ENCODE data around the gene SEC11A.
A peak's percentile ranks its signal among the peaks of the same experiment; 100 is the strongest.
"Not testable (repeated sequence)": the region's sequence is repeated elsewhere in the genome, so short reads cannot be mapped to it uniquely, and the experiment has no call there.

The SEC11A gene

DNA sequence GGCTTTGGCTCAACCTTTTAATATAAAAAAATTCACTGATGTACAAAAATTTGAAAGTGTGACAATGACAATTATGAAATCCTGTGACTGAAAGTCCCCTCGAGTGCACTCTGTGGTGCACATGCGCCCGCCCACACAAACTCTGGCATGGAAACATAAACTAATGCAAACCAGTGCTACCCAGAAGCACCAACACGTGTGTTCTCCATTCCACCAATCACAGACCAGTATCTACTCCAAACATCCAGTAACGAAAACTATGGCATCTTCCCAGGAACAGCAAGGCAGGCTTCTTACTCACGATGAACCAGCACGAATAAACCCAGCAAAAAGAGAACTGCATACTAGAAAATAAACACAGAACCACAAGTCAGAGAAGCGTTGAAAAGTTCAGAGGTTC lies 46.2 kb downstream of the SEC11A start:
- no peak for DNase-seq

DNA sequence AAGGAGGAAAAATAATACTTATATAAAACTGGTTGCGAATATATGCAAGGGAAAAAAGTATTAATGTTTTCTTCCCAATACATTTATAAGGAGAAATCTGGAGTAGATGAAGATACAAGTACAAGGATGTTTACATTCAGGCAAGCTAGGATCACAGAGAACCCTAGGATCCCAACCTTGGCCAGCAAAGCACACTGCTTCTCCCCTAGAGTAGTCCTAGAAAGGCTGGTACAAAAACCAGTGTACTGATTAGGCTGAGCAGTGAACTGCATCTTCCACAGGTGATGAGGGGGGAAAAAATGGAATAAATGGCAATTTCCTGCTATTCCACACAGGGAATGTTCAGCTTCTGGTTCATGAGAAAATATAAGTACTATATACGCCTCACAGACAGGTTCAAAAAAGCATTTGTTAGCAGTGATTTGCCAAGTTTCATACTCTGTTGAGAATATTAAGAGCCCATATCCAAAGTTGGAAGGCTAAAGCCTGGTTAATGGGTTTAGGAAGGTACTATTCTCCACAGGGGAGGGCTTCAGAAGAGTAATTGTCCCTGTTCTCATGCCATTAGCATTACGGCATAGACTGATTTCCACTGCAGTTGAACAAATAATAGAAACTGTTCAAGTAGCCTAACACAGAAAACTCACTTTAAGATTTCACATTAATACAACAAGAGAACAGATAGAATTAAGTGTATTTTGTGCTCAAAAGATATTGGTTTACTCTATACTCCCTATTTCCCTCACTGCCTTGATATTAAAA lies 47.5 kb downstream of the SEC11A start:
- DNase-seq = no peak

DNA sequence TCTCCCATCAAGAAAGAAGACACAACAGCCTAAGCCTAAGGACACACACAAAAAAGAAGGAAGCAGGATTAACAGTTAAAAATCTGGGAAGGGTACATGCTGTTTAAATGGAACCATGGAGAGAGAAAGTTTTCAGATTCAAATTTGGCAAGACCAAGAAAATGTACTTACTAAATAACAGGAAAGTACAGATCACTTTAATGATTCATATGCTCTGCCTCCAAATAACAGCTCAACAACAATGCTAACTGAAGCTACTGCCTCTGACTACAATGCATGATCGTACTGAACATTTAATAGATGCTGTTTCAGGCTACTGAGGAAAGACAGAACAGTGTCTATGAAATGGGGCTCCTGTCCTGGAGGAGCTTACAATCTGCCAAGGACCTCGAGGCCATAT lies 49.6 kb downstream of the SEC11A start:
- DNase-seq = no peak

DNA sequence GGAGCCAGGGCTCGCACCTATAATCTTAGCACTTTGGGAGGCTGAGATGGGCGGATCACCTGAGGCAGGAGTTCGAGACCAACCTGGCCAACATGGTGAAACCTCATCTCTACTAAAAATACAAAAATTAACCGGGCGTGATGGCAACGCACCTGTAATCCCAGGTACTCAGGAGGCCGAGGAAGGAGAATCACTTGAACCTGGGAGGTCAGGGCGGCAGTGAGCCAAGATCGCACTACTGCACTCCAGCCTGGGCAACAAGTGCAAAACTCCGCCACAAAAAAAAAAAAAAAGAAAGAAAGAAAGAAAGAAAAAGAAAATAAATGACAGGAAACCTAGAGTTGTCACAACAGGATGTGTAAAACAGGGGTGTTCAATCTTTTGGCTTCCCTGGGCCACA lies 54.9 kb downstream of the SEC11A start:
- DNase-seq = no peak

- no peak for DNase-seq
These were observed 55.8 kb downstream of the SEC11A start for GRCh38 chr15:84659904-84660781.

DNA sequence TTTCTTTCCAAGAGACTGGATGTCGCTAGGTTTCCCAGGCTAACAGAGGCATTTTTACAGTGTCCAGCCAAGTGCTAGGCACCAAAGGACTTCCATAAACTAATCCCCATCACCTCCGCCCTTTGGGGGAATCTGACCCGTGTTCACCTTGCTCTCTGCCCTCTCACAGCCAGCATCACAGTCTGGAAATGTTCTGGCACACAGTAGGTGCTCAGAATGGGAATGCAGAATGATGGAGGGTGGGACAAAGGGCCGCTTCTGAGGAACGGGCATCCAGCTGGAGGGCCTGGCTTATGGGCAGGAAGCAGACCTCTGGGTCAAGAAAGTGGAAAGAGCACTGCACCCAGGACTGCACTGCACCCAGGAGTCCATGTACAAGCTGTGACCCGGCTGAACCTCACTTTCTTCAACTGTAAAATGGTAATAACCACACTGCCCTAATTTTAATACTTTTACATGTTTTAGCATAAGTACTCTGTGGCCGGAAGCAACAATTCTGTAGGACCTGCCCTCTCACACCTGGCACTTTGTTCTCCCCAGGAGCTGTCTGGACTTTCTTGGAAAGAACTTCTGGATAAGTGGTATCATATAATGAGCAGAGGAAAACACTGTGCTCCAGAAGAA lies 57.0 kb downstream of the SEC11A start:
- no peak for DNase-seq

- peak; percentile 56 for DNase-seq
These were observed 57.7 kb downstream of the SEC11A start, which contains the start of gene NMB for GRCh38 chr15:84658080-84658787. NMB (minus strand) TSS chr15:84658199; CDS start chr15:84658152, 47 bp downstream.

- DNase-seq = no peak
These were observed 58.2 kb downstream of the SEC11A start for GRCh38 chr15:84657748-84658079.

- no peak for DNase-seq
These were observed 59.0 kb downstream of the SEC11A start for GRCh38 chr15:84656972-84657371.

- DNase-seq = peak; percentile 16
These were observed 61.1 kb downstream of the SEC11A start for GRCh38 chr15:84654689-84655453.

DNA sequence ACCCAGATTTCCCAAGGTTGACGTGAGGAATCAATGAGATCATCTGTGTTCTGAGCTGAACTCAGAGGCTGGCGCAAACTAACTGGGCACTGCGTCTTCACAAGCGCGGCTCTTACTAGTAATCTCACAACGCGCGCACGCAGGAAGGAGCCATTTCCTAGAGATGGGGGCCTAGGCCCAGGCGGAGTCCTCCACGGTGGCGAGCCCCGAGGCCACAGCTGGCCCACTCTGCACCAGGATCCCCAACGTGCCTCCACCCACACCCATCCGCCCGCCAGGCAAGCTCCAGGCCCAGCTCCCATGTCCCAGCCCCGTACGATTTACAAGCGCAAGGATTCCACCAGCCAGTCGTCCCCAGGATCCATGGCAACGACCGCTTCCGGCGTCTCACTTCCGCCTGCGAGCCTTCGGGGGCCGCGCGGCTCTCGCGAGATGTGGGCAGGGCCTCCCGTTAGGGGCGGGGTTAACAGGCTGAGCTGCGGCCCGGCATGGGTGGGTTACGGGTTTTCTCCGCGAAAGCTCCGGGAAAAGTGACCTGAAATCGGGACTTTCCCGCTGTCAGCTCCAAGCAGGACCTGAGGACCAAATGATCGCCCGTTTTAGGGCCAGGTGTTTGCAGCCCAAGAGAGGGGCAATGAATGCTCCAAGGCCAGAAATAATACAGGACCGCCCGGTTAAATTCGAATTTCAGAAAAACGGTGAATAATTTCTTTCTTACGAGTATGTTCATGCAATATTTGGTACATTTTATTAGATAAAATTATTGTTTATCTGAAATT lies 61.8 kb downstream of the SEC11A start, which contains the start of gene WDR73:
Gene WDR73, minus strand, starts transcription at position 374 of the 779 bp plus-strand sequence. Its CDS starts 9 bp downstream, at position 365.
- peak; percentile 49 for DNase-seq

DNA sequence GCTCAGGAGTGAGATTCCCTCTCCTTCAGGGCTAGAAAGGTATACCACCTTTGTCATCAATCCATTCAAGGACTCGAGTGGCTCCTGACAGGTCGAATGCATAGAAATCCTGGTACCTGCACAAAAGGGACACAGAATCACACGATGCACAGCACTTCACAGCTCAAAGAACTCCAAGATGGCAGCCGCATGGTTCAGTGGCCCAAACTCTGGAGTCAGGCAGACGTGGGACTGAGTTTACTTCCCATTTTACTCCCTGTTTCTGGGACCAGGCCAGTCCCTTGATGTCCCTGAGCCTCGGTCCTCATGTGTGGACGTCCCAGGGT lies 62.4 kb downstream of the SEC11A start:
- no peak for DNase-seq

DNA sequence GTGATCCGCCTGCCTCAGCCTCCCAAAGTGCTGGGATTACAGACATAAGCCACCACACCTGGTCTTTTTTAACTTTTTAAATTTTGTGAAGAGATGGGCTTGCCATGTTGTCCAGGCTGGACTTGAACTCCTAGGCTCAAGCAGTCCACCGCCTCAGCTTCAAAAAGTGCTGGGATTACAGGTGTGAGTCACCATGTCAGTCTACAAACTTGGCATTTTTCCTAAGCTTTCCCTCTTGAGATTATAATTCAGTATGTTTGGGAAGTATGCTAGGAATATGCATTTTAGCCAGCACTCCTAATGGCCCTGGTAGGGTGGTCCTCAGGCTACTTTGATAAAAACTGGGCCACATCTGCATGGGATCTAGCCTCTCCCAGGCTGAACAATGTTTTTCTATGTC lies 66.2 kb downstream of the SEC11A start:
- no peak for DNase-seq

DNA sequence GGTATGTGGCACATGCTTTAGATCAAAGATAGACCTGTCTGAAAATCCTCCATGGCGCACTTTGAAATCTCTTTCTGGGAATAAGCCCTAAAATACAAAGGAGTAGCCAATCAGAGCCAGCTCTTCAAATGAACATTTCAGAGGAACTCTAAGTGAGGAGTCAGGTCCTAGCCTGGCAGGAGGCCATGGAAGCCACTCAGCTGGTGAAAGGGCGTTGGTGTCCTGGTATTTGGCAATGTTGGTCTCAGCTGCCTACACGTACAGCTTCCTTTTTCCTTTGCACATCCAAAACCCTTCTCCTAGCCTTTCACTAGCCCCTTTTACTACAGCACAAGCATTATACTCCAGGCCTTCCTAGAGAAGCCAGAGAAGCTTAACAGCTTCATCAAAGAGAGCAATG lies 67.4 kb downstream of the SEC11A start:
- DNase-seq = no peak

DNA sequence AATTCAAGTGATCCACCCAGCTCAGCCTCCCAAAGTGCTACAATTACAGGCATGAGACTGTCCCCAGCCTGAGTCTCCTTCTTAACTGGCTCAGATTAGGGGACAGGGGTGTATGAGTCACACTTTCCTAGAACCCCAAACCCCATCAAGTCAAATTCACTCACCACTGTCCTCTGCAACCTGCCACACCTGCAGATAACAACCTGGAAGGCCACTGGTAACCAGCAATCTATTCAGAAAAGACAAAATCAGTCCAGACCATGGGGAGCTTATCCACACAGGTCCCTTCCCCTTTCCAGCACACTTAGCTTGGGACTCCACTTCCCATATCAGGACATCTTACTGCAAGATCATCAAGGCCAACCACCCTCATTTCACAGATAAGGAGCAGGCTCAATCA lies 68.2 kb downstream of the SEC11A start:
- DNase-seq = no peak

DNA sequence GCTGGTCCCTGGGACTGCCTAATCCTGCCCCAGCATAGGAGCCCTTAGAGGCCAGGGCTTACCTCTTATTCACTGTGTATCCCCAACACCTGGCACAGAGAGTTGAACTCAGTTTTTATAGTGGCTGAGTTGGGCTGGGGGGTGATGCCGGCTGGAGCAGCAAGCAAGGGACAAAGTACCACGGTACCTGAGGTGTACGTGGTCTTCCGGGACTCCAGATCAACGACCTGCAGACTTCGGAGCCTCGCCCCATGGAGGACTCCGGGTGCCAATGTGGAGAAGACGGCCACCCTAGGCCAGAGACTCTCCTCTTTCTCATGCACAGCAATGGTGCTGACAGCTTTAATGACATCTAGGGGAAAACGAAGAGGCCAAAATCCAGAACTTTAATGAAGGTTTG lies 69.9 kb downstream of the SEC11A start:
- no peak for DNase-seq

DNA sequence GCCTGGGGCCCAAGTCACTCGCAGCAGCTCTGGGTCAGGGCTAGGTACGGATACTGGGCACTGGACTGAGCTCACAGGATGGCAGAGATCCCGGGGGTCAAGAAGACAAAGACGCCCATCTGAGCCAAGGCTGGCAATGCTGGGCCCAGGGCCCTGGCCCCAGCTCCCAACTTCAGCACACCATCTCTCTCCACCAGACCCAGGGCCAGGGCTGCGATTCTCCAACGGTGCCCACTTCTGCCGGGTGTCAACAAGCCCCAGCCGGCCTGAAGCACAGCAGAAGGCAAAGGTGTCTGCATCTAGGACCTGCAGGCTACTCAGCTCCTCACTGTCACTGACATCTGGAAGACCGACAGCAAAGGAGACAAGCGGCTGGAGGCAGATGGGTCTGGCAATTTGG lies 70.4 kb downstream of the SEC11A start:
- DNase-seq = no peak

- DNase-seq = no peak
These were observed 72.1 kb downstream of the SEC11A start for GRCh38 chr15:84643838-84644237.

DNA sequence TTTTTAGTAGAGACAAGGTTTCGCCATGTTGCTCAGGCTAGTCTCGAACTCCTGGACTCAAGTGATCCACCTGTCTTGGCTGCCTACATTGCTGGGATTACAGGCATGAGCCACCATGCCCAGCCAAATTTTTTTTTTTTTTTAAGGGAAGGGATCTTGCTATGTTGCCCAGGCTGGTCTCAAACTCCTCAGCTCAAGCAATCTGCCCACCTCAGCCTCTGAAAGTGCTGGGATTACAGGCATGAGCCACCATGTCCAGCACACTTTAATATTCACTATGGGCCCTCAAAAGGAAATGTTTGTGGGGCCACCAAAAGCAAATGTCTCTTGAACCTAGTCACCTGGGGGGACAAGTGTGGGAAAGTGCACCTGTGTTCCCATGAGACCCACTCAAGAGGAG lies 73.3 kb downstream of the SEC11A start:
- not testable (repeated sequence) for DNase-seq

GRCh38 chr15:84641871-84642270 lies 74.1 kb downstream of the SEC11A start:
- not testable (repeated sequence) for DNase-seq

DNA sequence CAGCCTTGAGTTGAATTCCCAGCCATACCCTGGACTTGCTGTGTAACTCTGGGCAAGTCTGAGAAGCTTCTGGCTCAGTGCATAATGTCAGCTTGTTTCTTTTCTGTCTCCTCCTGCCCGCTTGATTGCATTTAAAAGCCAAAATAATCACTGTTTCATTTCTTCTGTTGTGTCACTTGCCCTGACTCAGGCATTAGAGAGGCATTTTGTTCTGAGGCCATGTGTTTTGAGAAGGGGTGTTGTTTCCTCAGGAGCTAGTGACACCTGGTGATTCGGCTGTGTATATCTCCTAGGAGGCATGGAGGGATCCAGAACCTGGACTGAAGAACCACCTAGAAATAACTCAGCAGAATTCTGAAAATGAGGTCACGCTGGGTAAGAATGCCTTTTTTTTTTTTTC lies 77.8 kb downstream of the SEC11A start:
- DNase-seq = no peak

Data from SHP77 treated with DMSO at 0.1 percent for 48 hours (cell line).